Parathyroid adenoma (tissue), 2 donors: ENCODE measurements around the gene GABRG2.

Source experiments
- H2AFZ ChIP-seq: fragments of 300-600 bp; sonication (generic); one replicate; pipeline ENCODE4 v1.7.0; 2017; ENCODE audit warnings: antibody characterized with exemption, mild to moderate bottlenecking
- H3K27ac ChIP-seq: fragments of 300-600 bp; sonication (generic); one replicate; pipeline ENCODE4 v1.7.0; 2017
- H3K27me3 ChIP-seq: fragments of 300-600 bp; sonication (generic); one replicate; pipeline ENCODE4 v1.7.0; 2017; ENCODE audit warnings: low read length; ENCODE audit not compliant: control insufficient read depth, insufficient read depth
- H3K36me3 ChIP-seq: fragments of 300-600 bp; sonication (generic); one replicate; pipeline ENCODE4 v1.7.0; 2017; ENCODE audit warnings: low read length; ENCODE audit not compliant: control insufficient read depth, insufficient read depth
- H3K4me1 ChIP-seq: fragments of 300-600 bp; sonication (generic); one replicate; pipeline ENCODE4 v1.7.0; 2017; ENCODE audit warnings: control low read depth
- H3K4me2 ChIP-seq: fragments of 300-600 bp; sonication (generic); one replicate; pipeline ENCODE4 v1.7.0; 2017; ENCODE audit warnings: low read length
- H3K4me3 ChIP-seq: fragments of 300-600 bp; sonication (generic); one replicate; pipeline ENCODE4 v1.7.0; 2017; ENCODE audit warnings: low read depth, low read length
- H3K79me2 ChIP-seq: fragments of 300-600 bp; sonication (generic); one replicate; pipeline ENCODE4 v1.7.0; 2017; ENCODE audit warnings: control low read depth
- H3K9ac ChIP-seq: fragments of 300-600 bp; sonication (generic); one replicate; pipeline ENCODE4 v1.7.0; 2017; ENCODE audit warnings: mild to moderate bottlenecking
- H3K9me3 ChIP-seq: fragments of 300-600 bp; sonication (generic); one replicate; pipeline ENCODE4 v1.7.0; 2017; ENCODE audit warnings: low read length; ENCODE audit not compliant: control insufficient read depth
- TF ChIP-seq, protein P1 (sequence below): fragments of 300-600 bp; sonication (generic); IDR thresholded peaks from one replicate; pipeline ENCODE4 v1.7.0; 2017; ENCODE audit warnings: antibody characterized with exemption, mild to moderate bottlenecking
- donor health status: primary hyperparathyroidism.

GABRG2 gene

DNA sequence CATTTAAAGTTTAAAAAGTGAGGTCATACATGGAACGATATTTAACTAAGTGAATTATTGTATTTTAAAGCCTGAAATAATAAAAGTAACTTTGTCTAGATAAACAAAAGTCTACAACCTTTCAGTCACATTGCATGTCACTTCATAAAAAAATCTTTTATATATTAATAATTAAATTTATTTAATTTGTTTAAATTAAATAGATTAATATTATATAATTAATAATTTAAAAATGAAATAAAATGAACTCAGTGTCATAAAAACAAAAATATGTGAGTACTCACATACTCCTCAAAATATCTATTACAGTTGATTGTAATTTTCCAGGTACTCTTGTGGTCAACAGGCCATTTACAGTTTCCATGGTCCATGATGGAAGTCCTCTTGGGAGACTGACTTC is 11.2 kb downstream of the GABRG2 start:
- Histone ChIP-seq H3K4me2 (no peak overlapping the region), H3K4me1 (no peaks in the 10 kb centered on the region), H2AFZ (no peak overlapping the region), H3K36me3 (no peaks in the 10 kb centered on the region), H3K27ac (no peak overlapping the region), H3K79me2 (no peaks in the 10 kb centered on the region), H3K27me3 (no peaks in the 10 kb centered on the region), H3K9ac (no peak overlapping the region), H3K9me3 (no peaks in the 10 kb centered on the region), H3K4me3 (no peak overlapping the region)
- TF ChIP-seq, protein P1, sequence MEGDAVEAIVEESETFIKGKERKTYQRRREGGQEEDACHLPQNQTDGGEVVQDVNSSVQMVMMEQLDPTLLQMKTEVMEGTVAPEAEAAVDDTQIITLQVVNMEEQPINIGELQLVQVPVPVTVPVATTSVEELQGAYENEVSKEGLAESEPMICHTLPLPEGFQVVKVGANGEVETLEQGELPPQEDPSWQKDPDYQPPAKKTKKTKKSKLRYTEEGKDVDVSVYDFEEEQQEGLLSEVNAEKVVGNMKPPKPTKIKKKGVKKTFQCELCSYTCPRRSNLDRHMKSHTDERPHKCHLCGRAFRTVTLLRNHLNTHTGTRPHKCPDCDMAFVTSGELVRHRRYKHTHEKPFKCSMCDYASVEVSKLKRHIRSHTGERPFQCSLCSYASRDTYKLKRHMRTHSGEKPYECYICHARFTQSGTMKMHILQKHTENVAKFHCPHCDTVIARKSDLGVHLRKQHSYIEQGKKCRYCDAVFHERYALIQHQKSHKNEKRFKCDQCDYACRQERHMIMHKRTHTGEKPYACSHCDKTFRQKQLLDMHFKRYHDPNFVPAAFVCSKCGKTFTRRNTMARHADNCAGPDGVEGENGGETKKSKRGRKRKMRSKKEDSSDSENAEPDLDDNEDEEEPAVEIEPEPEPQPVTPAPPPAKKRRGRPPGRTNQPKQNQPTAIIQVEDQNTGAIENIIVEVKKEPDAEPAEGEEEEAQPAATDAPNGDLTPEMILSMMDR, result no peak

DNA sequence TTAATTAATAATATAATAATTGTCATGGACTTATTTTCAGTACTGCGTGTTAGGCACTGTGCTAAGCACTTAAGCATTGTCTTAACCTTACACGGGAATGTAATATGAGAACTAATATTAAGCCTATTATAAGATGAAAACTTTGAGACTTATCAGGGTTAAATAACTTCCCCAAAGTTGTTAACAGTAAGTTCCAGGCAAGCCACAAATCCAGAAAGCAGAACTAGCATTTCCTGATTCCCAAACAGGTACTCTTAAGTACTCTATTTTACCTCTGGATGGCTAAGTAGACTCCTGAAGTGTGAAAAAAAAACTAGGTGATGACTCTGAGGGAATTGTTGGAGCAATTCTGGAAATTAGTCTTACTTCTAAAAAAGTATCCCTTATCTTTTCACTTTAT is 23.8 kb downstream of the GABRG2 start:
- Histone ChIP-seq H3K4me1 (no peaks in the 10 kb centered on the region), H3K9me3 (no peaks in the 10 kb centered on the region), H3K4me2 (no peak overlapping the region), H3K9ac (no peak overlapping the region), H3K4me3 (no peak overlapping the region), H3K27ac (no peak overlapping the region), H3K27me3 (no peaks in the 10 kb centered on the region), H3K79me2 (no peaks in the 10 kb centered on the region), H3K36me3 (no peaks in the 10 kb centered on the region), H2AFZ (no peak overlapping the region)
- TF ChIP-seq, protein P1, result no peak

DNA sequence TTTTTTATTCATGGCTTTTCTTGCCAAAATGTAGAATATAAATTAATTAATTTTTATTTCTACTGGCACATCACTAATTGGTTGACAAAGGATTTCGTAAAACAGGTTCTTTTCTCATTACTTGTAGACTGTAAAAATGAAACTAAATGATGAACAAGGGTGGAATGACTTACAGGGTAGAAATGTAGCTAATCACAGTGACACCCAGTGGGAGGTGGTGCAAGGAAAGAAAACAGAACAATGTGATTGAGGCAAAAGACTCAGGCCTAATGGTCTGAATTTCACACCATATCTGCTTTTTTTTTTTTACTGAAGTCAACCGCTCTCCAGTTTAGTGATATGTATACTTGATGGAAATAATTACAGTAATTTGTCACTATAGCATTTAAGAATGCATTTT is 28.9 kb downstream of the GABRG2 start:
- no peak overlapping the region for H2AFZ ChIP-seq
- TF ChIP-seq, protein P1, result no peak
- no peaks in the 10 kb centered on the region for H3K9me3 ChIP-seq
- no peak overlapping the region for H3K4me3 ChIP-seq
- H3K4me1 ChIP-seq, result no peaks in the 10 kb centered on the region
- H3K27me3 ChIP-seq, result no peaks in the 10 kb centered on the region
- H3K27ac ChIP-seq, result no peak overlapping the region
- H3K79me2 ChIP-seq, result no peaks in the 10 kb centered on the region
- H3K9ac ChIP-seq, result no peak overlapping the region
- H3K4me2 ChIP-seq, result no peak overlapping the region
- no peaks in the 10 kb centered on the region for H3K36me3 ChIP-seq

DNA sequence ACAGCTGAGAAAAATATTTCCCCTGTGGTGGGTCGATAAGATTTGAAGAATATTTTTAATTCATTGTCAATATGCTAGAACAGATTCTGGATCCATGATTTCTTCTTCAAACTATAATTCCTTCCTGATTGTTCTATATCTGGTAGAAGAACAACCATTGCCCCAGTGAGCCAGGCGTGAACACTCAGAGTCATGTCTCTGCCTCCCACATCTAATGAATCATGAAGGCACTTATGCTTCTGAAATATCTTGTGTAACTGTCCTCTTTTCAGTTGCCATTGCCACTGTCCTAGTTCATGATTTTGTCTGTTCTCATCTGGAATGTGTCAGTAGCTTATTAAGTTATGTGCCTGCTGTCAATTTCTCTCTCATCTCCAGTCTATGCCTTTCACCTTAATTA is 40.0 kb downstream of the GABRG2 start:
- Histone ChIP-seq H3K79me2 (no peaks in the 10 kb centered on the region), H3K4me2 (no peak overlapping the region), H3K27me3 (no peaks in the 10 kb centered on the region), H3K27ac (no peak overlapping the region), H3K36me3 (no peaks in the 10 kb centered on the region), H3K4me1 (no peaks in the 10 kb centered on the region), H3K9me3 (no peaks in the 10 kb centered on the region), H2AFZ (no peak overlapping the region), H3K4me3 (no peak overlapping the region), H3K9ac (no peak overlapping the region)
- TF ChIP-seq, protein P1, result no peak

DNA sequence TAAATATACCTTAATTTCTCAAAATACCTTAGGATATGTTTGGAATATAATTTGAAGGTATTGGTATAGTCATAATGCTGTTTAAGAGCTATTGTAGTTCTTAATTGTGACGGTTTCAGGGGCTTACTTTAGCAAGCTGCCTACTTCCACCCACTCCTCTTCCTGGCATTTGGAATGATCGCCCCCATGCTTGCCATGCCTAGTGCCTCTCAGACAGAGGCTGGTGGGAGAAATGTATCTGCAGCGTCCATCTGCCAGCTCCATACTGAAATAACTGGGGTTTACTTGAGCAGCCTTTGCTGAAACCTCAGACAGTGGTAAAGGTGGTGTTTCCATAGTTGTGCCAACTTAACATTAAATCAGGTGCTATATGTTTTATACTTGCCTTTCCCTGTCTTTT is 52.2 kb downstream of the GABRG2 start:
- Histone ChIP-seq H3K4me2 (no peak overlapping the region), H3K27ac (no peak overlapping the region)
- TF ChIP-seq, protein P1, result no peak

More for the DNA sequence above, 52.2 kb downstream of the GABRG2 start:
- no peaks in the 10 kb centered on the region for H3K27me3 ChIP-seq
- no peak overlapping the region for H2AFZ ChIP-seq
- H3K79me2 ChIP-seq, result no peaks in the 10 kb centered on the region
- H3K9me3 ChIP-seq, result no peaks in the 10 kb centered on the region
- no peaks in the 10 kb centered on the region for H3K36me3 ChIP-seq
- no peaks in the 10 kb centered on the region for H3K4me1 ChIP-seq
- no peak overlapping the region for H3K9ac ChIP-seq
- no peak overlapping the region for H3K4me3 ChIP-seq
